ENCODE measurements around the gene DSTN.

The DSTN gene

GRCh38 chr20:17631576-17632319 is 61.9 kb downstream of the DSTN start:
- intact Hi-C loops (cut with DNase I; ENCODE audit: low total_unique reads): no loop called here
- TF ChIP-seq, protein P1, sequence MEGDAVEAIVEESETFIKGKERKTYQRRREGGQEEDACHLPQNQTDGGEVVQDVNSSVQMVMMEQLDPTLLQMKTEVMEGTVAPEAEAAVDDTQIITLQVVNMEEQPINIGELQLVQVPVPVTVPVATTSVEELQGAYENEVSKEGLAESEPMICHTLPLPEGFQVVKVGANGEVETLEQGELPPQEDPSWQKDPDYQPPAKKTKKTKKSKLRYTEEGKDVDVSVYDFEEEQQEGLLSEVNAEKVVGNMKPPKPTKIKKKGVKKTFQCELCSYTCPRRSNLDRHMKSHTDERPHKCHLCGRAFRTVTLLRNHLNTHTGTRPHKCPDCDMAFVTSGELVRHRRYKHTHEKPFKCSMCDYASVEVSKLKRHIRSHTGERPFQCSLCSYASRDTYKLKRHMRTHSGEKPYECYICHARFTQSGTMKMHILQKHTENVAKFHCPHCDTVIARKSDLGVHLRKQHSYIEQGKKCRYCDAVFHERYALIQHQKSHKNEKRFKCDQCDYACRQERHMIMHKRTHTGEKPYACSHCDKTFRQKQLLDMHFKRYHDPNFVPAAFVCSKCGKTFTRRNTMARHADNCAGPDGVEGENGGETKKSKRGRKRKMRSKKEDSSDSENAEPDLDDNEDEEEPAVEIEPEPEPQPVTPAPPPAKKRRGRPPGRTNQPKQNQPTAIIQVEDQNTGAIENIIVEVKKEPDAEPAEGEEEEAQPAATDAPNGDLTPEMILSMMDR (IDR thresholded peaks at IDR 0.05): no peak
- no peak overlapping the region for H3K27ac ChIP-seq
- H3K36me3 ChIP-seq: peaks cover 8 to 100% (median 66%) of the 10 kb centered on the region in 3 donors
- peaks cover 0 to 31% (median 29%) of the 10 kb centered on the region in 4 donors for H3K4me1 ChIP-seq
- no peak overlapping the region for H3K4me3 ChIP-seq
- no peaks in the 10 kb centered on the region for H3K9me3 ChIP-seq
- no peak for DNase-seq
- no peaks in the 10 kb centered on the region for H3K27me3 ChIP-seq

GRCh38 chr20:17633221-17633849 is 63.5 kb downstream of the DSTN start:
- intact Hi-C loops (cut with DNase I; ENCODE audit: low total_unique reads): no loop called here
- Histone ChIP-seq H3K27ac (peak overlapping the region; percentile 53 to 71), H3K4me1 (peaks cover 0 to 43% (median 38%) of the 10 kb centered on the region in 4 donors), H3K4me3 (no peak overlapping the region), H3K9me3 (no peaks in the 10 kb centered on the region), H3K36me3 (peaks cover 0 to 100% (median 51%) of the 10 kb centered on the region in 3 donors), H3K27me3 (no peaks in the 10 kb centered on the region)
- no peak for DNase-seq
- TF ChIP-seq, protein P1 (IDR thresholded peaks at IDR 0.05): no peak

- Histone ChIP-seq H3K27ac (peak overlapping the region; percentile 53 to 71), H3K36me3 (peaks cover 0 to 100% (median 53%) of the 10 kb centered on the region in 3 donors)
These were observed 64.1 kb downstream of the DSTN start for GRCh38 chr20:17633850-17634500.

DNA sequence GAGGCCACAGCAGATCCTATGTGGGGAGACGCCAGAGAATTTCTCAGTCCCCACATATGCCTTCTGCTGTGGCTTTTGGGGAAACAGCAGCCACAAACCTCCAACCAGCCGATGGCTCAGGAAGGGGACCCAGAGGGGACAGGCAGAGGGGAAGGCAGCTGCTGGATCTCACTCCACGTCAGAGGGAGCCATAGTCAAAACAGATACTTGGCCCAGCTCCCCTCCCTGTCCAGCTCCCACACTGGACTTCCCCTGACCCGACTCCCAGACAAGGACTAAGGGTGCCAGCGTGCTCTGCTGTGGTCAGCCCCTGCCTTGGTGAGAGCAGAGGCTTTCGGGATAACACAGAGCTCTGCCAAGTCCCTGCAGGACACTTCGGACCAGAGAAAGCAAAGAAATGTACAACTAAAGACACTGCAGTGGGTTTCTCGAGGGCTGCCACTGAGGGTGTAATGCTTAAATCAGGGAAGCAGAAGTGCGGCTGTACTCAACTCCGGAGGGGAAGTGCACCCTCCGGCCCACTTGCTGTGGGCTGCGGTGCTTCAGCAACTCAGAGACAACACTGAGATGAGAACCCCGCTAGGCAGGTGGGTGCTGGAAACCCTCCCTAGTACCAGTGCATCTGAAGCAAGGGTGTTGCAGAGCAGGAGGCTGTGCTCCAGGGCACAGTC is 64.9 kb downstream of the DSTN start:
- no peaks in the 10 kb centered on the region for H3K9me3 ChIP-seq
- peak in 1 of 2 donors; percentile 85 for DNase-seq
- peak overlapping the region; percentile 53 to 71 for H3K27ac ChIP-seq
- H3K36me3 ChIP-seq: peaks cover 0 to 93% (median 50%) of the 10 kb centered on the region in 3 donors
- TF ChIP-seq, protein P1 (IDR thresholded peaks at IDR 0.05): no peak
- no peak overlapping the region for H3K4me3 ChIP-seq
- H3K4me1 ChIP-seq: peaks cover 0 to 47% (median 40%) of the 10 kb centered on the region in 4 donors
- H3K27me3 ChIP-seq: no peaks in the 10 kb centered on the region
- intact Hi-C loops (cut with DNase I; ENCODE audit: low total_unique reads): no loop called here

More at GRCh38 chr20:17633850-17634500, 64.1 kb downstream of the DSTN start:
- H3K4me3 ChIP-seq: no peak overlapping the region
- H3K9me3 ChIP-seq: no peaks in the 10 kb centered on the region
- peaks cover 0 to 47% (median 40%) of the 10 kb centered on the region in 4 donors for H3K4me1 ChIP-seq
- intact Hi-C loops (cut with DNase I; ENCODE audit: low total_unique reads): no loop called here
- no peak for DNase-seq
- H3K27me3 ChIP-seq: no peaks in the 10 kb centered on the region
- TF ChIP-seq, protein P1 (IDR thresholded peaks at IDR 0.05): no peak
